Smooth muscle cell (in vitro differentiated cells): ENCODE measurements around the gene ZNF280B. TPM values are rescaled to one million over a fixed set of nuclear protein-coding genes. Genes with fewer than 3 reads are reported as not detected.
"Not testable (repeated sequence)": the region's sequence is repeated elsewhere in the genome, so short reads cannot be mapped to it uniquely, and the experiment has no call there.

Experiments used
- DNase-seq: peaks from one replicate; lab custom pipeline; 2025; ENCODE audit not compliant: unreplicated experiment; lab: John Stamatoyannopoulos, UW
- H2AFZ ChIP-seq: fragments of 200-600 bp; sonication (generic); 2 replicates; pipeline ENCODE4 v1.6.0; 2016; ENCODE audit warnings: antibody characterized with exemption, low read depth, mild to moderate bottlenecking
- H3F3A ChIP-seq: fragments of 200-600 bp; sonication (generic); 2 replicates; pipeline ENCODE4 v1.6.0; 2017; ENCODE audit warnings: antibody characterized with exemption, low read depth
- H3K27ac ChIP-seq: fragments of 200-600 bp; sonication (generic); 2 replicates; pipeline ENCODE4 v1.5.1; 2016; ENCODE audit warnings: low read depth, mild to moderate bottlenecking
- H3K27me3 ChIP-seq: fragments of 200-600 bp; sonication (generic); 2 replicates; pipeline ENCODE4 v1.6.1; 2016; ENCODE audit warnings: low read depth, mild to moderate bottlenecking
- H3K36me3 ChIP-seq: fragments of 200-600 bp; sonication (generic); 2 replicates; pipeline ENCODE4 v1.5.1; 2016; ENCODE audit warnings: low read depth
- H3K4me1 ChIP-seq: fragments of 200-600 bp; sonication (generic); 2 replicates; pipeline ENCODE4 v1.5.1; 2016; ENCODE audit warnings: low read depth
- H3K4me2 ChIP-seq: fragments of 200-600 bp; sonication (generic); 2 replicates; pipeline ENCODE4 v1.6.0; 2016; ENCODE audit warnings: mild to moderate bottlenecking
- H3K4me3 ChIP-seq: fragments of 200-600 bp; sonication (generic); 2 replicates; pipeline ENCODE4 v1.5.1; 2016; ENCODE audit warnings: mild to moderate bottlenecking
- H3K79me2 ChIP-seq: fragments of 200-600 bp; sonication (generic); 2 replicates; pipeline ENCODE4 v1.6.0; 2016; ENCODE audit warnings: low read depth, mild to moderate bottlenecking
- H3K9ac ChIP-seq: fragments of 200-600 bp; sonication (generic); 2 replicates; pipeline ENCODE4 v1.6.0; 2016; ENCODE audit warnings: low read depth
- H3K9me3 ChIP-seq: fragments of 200-600 bp; sonication (generic); replicated peaks from 2 replicates; pipeline ENCODE4 v1.5.1; 2016; ENCODE audit warnings: low read depth
- H4K20me1 ChIP-seq: fragments of 200-600 bp; sonication (generic); 2 replicates; pipeline ENCODE4 v1.6.0; 2016; ENCODE audit warnings: low read depth
- WGBS: methylation state at CpG from one replicate; pipeline ENCODE4 v1.1.7; 2016; ENCODE audit warnings: low lambda C conversion rate; 5-methylcytosine and 5-hydroxymethylcytosine counted together
- polyA plus RNA-seq: library from polyadenylated mRNA; unstranded; fragments of >200 nt; fragmentation: Nextera tagmentation; extraction: Ambion mirVana; gene quantifications from 2 replicates; pipeline ENCODE4 v1.2.1, GENCODE V29; 2016
- total RNA-seq: library from RNA; depleted of rRNA; stranded (reverse); fragments of >200 nt; gene quantifications from 2 replicates; pipeline ENCODE4 v1.2.3, GENCODE V29; 2014
- TF ChIP-seq, protein P1 (sequence below): fragments of 200-600 bp; sonication (generic); IDR thresholded peaks from 2 replicates; pipeline ENCODE4 v1.5.1; 2017; ENCODE audit warnings: borderline replicate concordance, mild to moderate bottlenecking, antibody characterized with exemption; ENCODE audit not compliant: insufficient read depth, poor library complexity, severe bottlenecking

Gene ZNF280B
- total and polyA plus RNA-seq, 2 experiments from 2014 or later: 3.0 to 3.3 TPM

DNA sequence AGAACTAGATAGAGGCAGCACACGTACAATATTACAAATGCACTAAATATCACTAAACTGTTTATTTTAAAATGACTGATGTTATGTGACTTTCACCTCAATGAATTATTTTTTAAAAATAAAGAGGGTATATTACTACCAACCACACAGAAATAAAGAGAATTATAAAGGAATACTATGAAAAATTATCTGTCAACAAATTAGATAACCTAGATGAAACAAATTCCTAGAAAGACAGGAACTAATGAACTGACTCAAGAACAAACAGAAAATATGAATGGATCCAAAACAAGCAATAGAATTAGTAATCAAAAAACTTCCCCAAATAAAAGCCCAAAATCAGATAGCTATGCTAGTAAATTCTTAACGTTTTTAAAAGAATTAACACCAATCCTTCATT, 10.3 kb downstream of the ZNF280B start:
- TF ChIP-seq, protein P1, sequence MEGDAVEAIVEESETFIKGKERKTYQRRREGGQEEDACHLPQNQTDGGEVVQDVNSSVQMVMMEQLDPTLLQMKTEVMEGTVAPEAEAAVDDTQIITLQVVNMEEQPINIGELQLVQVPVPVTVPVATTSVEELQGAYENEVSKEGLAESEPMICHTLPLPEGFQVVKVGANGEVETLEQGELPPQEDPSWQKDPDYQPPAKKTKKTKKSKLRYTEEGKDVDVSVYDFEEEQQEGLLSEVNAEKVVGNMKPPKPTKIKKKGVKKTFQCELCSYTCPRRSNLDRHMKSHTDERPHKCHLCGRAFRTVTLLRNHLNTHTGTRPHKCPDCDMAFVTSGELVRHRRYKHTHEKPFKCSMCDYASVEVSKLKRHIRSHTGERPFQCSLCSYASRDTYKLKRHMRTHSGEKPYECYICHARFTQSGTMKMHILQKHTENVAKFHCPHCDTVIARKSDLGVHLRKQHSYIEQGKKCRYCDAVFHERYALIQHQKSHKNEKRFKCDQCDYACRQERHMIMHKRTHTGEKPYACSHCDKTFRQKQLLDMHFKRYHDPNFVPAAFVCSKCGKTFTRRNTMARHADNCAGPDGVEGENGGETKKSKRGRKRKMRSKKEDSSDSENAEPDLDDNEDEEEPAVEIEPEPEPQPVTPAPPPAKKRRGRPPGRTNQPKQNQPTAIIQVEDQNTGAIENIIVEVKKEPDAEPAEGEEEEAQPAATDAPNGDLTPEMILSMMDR: no peak
- Histone ChIP-seq H3K27me3 (no peaks in the 10 kb centered on the region), H3K4me2 (no peak overlapping the region), H3K79me2 (no peaks in the 10 kb centered on the region), H3K9me3 (no peaks in the 10 kb centered on the region), H3K4me1 (no peaks in the 10 kb centered on the region), H3K4me3 (no peak overlapping the region), H3K27ac (no peak overlapping the region), H3K9ac (no peak overlapping the region), H2AFZ (no peak overlapping the region), H4K20me1 (no peaks in the 10 kb centered on the region), H3F3A (no peaks in the 10 kb centered on the region), H3K36me3 (no peaks in the 10 kb centered on the region)
- 89% methylated on average over 2 of the region's 2 CpGs for WGBS
- no peak for DNase-seq

DNA sequence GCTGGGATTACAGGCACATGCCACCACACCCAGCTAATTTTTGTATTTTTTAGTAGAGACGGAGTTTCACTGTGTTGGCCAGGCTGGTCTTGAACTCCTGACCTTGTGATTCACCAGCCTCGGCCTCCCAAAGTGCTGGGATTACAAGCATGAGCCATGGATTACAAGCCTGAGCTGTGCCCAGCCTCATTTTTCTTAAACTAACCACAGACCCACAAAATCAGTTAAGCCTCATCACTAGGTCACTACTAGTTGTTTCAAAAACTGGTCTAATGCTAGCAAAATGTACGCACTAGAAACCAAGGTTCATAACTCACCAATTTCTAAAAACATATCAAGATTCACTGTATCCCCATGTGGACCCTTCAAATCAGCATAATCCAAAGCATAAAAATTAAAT, 17.0 kb downstream of the ZNF280B start:
- H3K9ac ChIP-seq, H2AFZ ChIP-seq, H3K4me3 ChIP-seq, H3F3A ChIP-seq, H3K4me2 ChIP-seq, H4K20me1 ChIP-seq, H3K27ac ChIP-seq, DNase-seq, H3K4me1 ChIP-seq, H3K36me3 ChIP-seq, H3K79me2 ChIP-seq, H3K27me3 ChIP-seq, H3K9me3 ChIP-seq: not testable (repeated sequence)
- 75% methylated on average over 3 of the region's 3 CpGs for WGBS

DNA sequence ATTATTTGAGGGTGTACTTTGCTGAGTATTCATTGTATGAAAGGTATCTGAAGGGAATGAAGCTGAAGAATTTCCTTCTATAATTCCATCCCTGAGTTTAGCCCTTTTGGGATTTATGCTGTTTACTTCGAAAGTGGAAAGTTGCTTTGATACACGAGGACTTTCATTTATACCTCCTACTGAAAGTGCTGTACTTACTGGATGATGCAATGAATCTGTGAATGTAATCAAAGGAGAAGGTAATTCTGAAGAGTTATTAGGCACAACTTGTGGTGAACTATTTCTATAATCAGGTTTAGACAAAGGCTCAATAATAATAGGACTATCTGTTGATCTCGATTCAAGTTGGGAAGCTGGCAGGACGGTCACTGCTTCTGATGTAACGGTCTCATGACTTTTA, 19.8 kb downstream of the ZNF280B start:
- H3K4me2 ChIP-seq: no peak overlapping the region
- no peaks in the 10 kb centered on the region for H3K9me3 ChIP-seq
- 98% methylated on average over 5 of the region's 5 CpGs for WGBS
- DNase-seq: no peak
- H2AFZ ChIP-seq: no peak overlapping the region
- H3K4me3 ChIP-seq: no peak overlapping the region
- no peaks in the 10 kb centered on the region for H3K27me3 ChIP-seq
- TF ChIP-seq, protein P1: no peak
- H4K20me1 ChIP-seq: no peaks in the 10 kb centered on the region
- H3K36me3 ChIP-seq: peaks cover 4% of the 10 kb centered on the region
- no peak overlapping the region for H3K9ac ChIP-seq
- no peaks in the 10 kb centered on the region for H3K4me1 ChIP-seq
- H3K27ac ChIP-seq: no peak overlapping the region
- no peaks in the 10 kb centered on the region for H3F3A ChIP-seq
- no peaks in the 10 kb centered on the region for H3K79me2 ChIP-seq

DNA sequence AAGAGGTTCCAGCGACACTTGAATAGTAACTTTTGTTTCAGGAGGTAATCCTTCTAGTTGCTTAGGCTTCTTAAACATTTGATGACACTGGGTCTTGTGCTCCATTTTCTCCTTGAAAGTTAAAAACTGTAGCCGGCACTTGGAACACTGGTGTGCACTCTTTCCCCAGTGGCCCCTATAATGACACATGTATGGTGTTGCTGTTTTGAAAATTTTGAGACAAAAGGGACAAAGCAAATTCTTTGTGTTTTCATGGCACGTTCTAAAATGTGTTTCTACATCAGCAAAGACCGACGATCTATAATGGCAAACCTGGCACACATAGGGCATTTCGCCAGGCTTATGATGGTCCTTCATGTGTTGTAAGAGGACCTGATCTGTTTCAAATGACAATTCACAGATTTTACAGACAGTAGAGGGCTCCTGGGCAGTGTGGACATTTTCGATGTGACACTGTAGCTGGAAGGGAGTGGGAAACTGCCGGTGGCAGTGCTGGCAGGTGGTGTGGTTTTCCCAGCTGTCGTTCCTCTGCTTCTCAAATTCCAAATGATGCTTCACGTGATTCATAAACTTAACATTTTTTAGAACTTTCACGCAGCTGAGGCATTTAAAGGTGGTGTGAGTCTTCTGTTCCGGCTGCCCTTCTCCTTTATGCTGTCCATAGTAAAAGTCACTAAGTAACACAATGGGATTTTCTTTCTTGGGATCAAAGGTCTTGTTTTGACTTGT, 20.5 kb downstream of the ZNF280B start:
- Histone ChIP-seq H3K27me3 (no peaks in the 10 kb centered on the region), H3K4me2 (no peak overlapping the region), H4K20me1 (no peaks in the 10 kb centered on the region), H3K4me3 (no peak overlapping the region), H2AFZ (no peak overlapping the region), H3K27ac (no peak overlapping the region), H3K36me3 (peaks cover 4% of the 10 kb centered on the region), H3K9ac (no peak overlapping the region), H3K9me3 (no peaks in the 10 kb centered on the region), H3K79me2 (no peaks in the 10 kb centered on the region), H3F3A (no peaks in the 10 kb centered on the region), H3K4me1 (no peaks in the 10 kb centered on the region)
- TF ChIP-seq, protein P1: no peak
- DNase-seq: no peak
- WGBS: 90% methylated on average over 12 of the region's 12 CpGs
